ENCODE measurements around the gene FERMT3. TPM values are rescaled to one million over a fixed set of nuclear protein-coding genes. Genes with fewer than 3 reads are reported as not detected.
A peak's percentile ranks its signal among the peaks of the same experiment; 100 is the strongest.

Gene FERMT3
- total and polyA plus RNA-seq, 2 of the 13 experiments (the other 11 are each of a cell fraction or from before 2014, with no cell fraction given) = 0.29 TPM; not detected in 1

DNA sequence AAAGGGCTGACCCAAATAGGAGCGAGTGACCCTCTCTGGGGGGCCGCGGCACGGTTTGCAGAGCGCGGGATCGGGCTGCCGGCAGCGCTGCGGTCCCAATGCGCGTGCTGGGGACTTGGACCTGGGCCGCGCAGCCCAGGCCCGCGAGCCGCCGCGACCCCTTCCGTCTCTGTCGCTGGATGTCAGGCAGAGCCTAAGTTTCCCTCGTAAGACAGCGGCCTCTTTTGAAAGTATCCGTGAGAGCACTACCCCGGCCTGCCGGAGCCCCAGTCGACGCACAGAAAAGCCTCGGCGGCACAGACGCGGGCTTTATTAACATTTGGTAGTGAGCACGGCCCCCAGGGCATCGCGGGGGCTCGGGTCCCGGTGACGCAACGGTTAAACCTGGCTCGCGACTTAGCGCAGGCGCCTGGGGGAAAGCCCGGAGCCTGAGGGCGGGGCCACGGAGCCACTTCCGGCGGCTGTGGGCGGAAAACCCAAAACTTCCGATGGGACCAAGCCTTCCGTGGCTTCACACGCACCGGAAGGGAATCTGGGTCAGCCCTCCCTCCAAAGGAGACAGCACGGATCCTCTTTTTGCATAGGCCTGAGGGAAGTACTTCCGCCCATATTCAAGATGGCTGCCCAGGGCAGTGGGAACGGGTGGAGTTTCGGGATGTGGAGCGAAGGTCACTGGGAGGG lies 63.2 kb downstream of the FERMT3 start (continued):
- TF ChIP-seq ESRRA (CRISPR knock-in tag; IDR thresholded peaks at IDR 0.05; ENCODE audit: low read depth) (peak; percentile 57; the same call in 1 of the 2 replicates), ZNF710 (CRISPR knock-in tag; IDR thresholded peaks at IDR 0.05; ENCODE audit: borderline replicate concordance) (no peak), ZSCAN20 (CRISPR knock-in tag; IDR thresholded peaks at IDR 0.05; ENCODE audit: borderline replicate concordance) (peak; percentile 44; the same call in 1 of the 2 replicates), ZC3H4 (CRISPR knock-in tag; IDR thresholded peaks at IDR 0.05; ENCODE audit: borderline replicate concordance) (no peak), CBX2 (IDR thresholded peaks at IDR 0.05; ENCODE audit: low read depth, low read length) (no peak), CBX2 (CRISPR knock-in tag; IDR thresholded peaks at IDR 0.05; ENCODE audit: low read depth) (no peak), ZEB1 (IDR thresholded peaks at IDR 0.05; ENCODE audit: insufficient replicate concordance, low read depth) (no peak), ZNF354B (CRISPR knock-in tag; IDR thresholded peaks at IDR 0.05) (no peak), HNRNPUL1 (IDR thresholded peaks at IDR 0.05; ENCODE audit: low read depth, low read length) (no peak), SKI (IDR thresholded peaks at IDR 0.05; ENCODE audit: partially characterized antibody) (peak; percentile 12), NCOR1 (IDR thresholded peaks at IDR 0.05; ENCODE audit: borderline replicate concordance, low read length) (peak; percentile 67; the same call in 1 of the 2 replicates), RFXAP (CRISPR knock-in tag; IDR thresholded peaks at IDR 0.05; ENCODE audit: borderline replicate concordance) (no peak), ZBTB8A (CRISPR knock-in tag; IDR thresholded peaks at IDR 0.05; ENCODE audit: borderline replicate concordance, low read depth) (no peak), CENPT (CRISPR knock-in tag; IDR thresholded peaks at IDR 0.05; ENCODE audit: low read depth) (no peak), ARHGAP35 (CRISPR knock-in tag; IDR thresholded peaks at IDR 0.05; ENCODE audit: borderline replicate concordance) (0 out of 2 replicates have a peak, but pooled peaks have one; percentile 29), SALL2 (CRISPR knock-in tag; IDR thresholded peaks at IDR 0.05) (0 out of 2 replicates have a peak, but pooled peaks have one; percentile 71), ELF1 (CRISPR knock-in tag; IDR thresholded peaks at IDR 0.05) (peak; percentile 100), SMC3 (IDR thresholded peaks at IDR 0.05; ENCODE audit: low read length) (no peak), ZNF335 (CRISPR knock-in tag; IDR thresholded peaks at IDR 0.05) (peak; percentile 78; the same call in 1 of the 2 replicates), ZNF713 (CRISPR knock-in tag; IDR thresholded peaks at IDR 0.05) (no peak)
- TF ChIP-seq, protein P1, sequence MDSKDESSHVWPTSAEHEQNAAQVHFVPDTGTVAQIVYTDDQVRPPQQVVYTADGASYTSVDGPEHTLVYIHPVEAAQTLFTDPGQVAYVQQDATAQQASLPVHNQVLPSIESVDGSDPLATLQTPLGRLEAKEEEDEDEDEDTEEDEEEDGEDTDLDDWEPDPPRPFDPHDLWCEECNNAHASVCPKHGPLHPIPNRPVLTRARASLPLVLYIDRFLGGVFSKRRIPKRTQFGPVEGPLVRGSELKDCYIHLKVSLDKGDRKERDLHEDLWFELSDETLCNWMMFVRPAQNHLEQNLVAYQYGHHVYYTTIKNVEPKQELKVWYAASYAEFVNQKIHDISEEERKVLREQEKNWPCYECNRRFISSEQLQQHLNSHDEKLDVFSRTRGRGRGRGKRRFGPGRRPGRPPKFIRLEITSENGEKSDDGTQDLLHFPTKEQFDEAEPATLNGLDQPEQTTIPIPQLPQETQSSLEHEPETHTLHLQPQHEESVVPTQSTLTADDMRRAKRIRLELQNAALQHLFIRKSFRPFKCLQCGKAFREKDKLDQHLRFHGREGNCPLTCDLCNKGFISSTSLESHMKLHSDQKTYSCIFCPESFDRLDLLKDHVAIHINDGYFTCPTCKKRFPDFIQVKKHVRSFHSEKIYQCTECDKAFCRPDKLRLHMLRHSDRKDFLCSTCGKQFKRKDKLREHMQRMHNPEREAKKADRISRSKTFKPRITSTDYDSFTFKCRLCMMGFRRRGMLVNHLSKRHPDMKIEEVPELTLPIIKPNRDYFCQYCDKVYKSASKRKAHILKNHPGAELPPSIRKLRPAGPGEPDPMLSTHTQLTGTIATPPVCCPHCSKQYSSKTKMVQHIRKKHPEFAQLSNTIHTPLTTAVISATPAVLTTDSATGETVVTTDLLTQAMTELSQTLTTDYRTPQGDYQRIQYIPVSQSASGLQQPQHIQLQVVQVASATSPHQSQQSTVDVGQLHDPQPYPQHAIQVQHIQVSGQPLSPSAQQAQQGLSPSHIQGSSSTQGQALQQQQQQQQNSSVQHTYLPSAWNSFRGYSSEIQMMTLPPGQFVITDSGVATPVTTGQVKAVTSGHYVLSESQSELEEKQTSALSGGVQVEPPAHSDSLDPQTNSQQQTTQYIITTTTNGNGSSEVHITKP (CRISPR knock-in tag; IDR thresholded peaks at IDR 0.05; ENCODE audit: low read depth) = 0 out of 2 replicates have a peak, but pooled peaks have one; percentile 46
- TF ChIP-seq, protein P2, sequence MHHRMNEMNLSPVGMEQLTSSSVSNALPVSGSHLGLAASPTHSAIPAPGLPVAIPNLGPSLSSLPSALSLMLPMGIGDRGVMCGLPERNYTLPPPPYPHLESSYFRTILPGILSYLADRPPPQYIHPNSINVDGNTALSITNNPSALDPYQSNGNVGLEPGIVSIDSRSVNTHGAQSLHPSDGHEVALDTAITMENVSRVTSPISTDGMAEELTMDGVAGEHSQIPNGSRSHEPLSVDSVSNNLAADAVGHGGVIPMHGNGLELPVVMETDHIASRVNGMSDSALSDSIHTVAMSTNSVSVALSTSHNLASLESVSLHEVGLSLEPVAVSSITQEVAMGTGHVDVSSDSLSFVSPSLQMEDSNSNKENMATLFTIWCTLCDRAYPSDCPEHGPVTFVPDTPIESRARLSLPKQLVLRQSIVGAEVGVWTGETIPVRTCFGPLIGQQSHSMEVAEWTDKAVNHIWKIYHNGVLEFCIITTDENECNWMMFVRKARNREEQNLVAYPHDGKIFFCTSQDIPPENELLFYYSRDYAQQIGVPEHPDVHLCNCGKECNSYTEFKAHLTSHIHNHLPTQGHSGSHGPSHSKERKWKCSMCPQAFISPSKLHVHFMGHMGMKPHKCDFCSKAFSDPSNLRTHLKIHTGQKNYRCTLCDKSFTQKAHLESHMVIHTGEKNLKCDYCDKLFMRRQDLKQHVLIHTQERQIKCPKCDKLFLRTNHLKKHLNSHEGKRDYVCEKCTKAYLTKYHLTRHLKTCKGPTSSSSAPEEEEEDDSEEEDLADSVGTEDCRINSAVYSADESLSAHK (CRISPR knock-in tag; IDR thresholded peaks at IDR 0.05; ENCODE audit: borderline replicate concordance) = no peak
